MM.1S (cell line): ENCODE data around the gene ADGRL1.

Source experiments
- DNase-seq: peaks from one replicate; pipeline ENCODE4 v3.0.0-alpha.2; 2015
- H2AFZ ChIP-seq: fragments of 300-600 bp; sonication (generic); 2 replicates; pipeline ENCODE4 v1.6.0; 2016; ENCODE audit warnings: antibody characterized with exemption, low read length
- H3F3A ChIP-seq: fragments of 300-600 bp; sonication (generic); 2 replicates; pipeline ENCODE4 v1.6.1; 2016; ENCODE audit warnings: mild to moderate bottlenecking, antibody characterized with exemption, low read length, moderate library complexity, mixed read lengths; ENCODE audit not compliant: insufficient read depth
- H3K27ac ChIP-seq: fragments of 300-600 bp; sonication (generic); 2 replicates; pipeline ENCODE4 v1.5.1; 2016; ENCODE audit warnings: mild to moderate bottlenecking, low read length
- H3K27me3 ChIP-seq: fragments of 300-600 bp; sonication (generic); replicated peaks from 2 replicates; pipeline ENCODE4 v1.6.0; 2016; ENCODE audit warnings: low read length; ENCODE audit not compliant: insufficient read depth
- H3K36me3 ChIP-seq: fragments of 300-600 bp; sonication (generic); replicated peaks from 2 replicates; pipeline ENCODE4 v1.6.1; 2016; ENCODE audit warnings: mild to moderate bottlenecking, low read length, mixed read lengths; ENCODE audit not compliant: insufficient read depth
- H3K4me1 ChIP-seq: fragments of 300-600 bp; sonication (generic); 2 replicates; pipeline ENCODE4 v1.6.1; 2016; ENCODE audit warnings: low read length, mixed read lengths
- H3K4me2 ChIP-seq: fragments of 300-600 bp; sonication (generic); 2 replicates; pipeline ENCODE4 v1.6.0; 2016; ENCODE audit warnings: low read depth, low read length
- H3K4me3 ChIP-seq: fragments of 300-600 bp; sonication (generic); 2 replicates; pipeline ENCODE4 v1.5.1; 2016; ENCODE audit warnings: low read length, mixed read lengths
- H3K79me2 ChIP-seq: fragments of 300-600 bp; sonication (generic); 2 replicates; pipeline ENCODE4 v1.6.1; 2016; ENCODE audit warnings: mixed run types, low read length, mixed read lengths
- H3K9ac ChIP-seq: fragments of 300-600 bp; sonication (generic); 2 replicates; pipeline ENCODE4 v1.6.1; 2016; ENCODE audit warnings: low read length, mixed read lengths
- H3K9me2 ChIP-seq: fragments of 300-600 bp; sonication (generic); replicated peaks from 2 replicates; pipeline ENCODE4 v1.6.1; 2016; ENCODE audit warnings: mild to moderate bottlenecking, low read length, mixed read lengths; ENCODE audit not compliant: insufficient read depth
- H3K9me3 ChIP-seq: fragments of 300-600 bp; sonication (generic); replicated peaks from 2 replicates; pipeline ENCODE4 v1.6.1; 2016; ENCODE audit warnings: mild to moderate bottlenecking, low read length, mixed read lengths; ENCODE audit not compliant: insufficient read depth
- H4K20me1 ChIP-seq: fragments of 300-600 bp; sonication (generic); 2 replicates; pipeline ENCODE4 v1.6.1; 2016; ENCODE audit warnings: mild to moderate bottlenecking, low read length, moderate library complexity, mixed read lengths; ENCODE audit not compliant: insufficient read depth
- EZH2 ChIP-seq: fragments of 300-600 bp; sonication (generic); optimal IDR thresholded peaks from 2 replicates; pipeline ENCODE3; 2017; ENCODE audit warnings: low read depth, mild to moderate bottlenecking, antibody characterized with exemption, low read length, mixed read lengths
- EZH2phosphoT487 ChIP-seq: fragments of 300-600 bp; sonication (generic); IDR thresholded peaks from 2 replicates; pipeline ENCODE4 v1.6.1; 2018; ENCODE audit warnings: antibody characterized with exemption, low read length
- TF ChIP-seq, protein P1 (sequence below): fragments of 300-600 bp; sonication (generic); IDR thresholded peaks from 2 replicates; pipeline ENCODE4 v1.5.1; 2016; ENCODE audit warnings: antibody characterized with exemption, low read length, mixed read lengths

Gene ADGRL1

DNA sequence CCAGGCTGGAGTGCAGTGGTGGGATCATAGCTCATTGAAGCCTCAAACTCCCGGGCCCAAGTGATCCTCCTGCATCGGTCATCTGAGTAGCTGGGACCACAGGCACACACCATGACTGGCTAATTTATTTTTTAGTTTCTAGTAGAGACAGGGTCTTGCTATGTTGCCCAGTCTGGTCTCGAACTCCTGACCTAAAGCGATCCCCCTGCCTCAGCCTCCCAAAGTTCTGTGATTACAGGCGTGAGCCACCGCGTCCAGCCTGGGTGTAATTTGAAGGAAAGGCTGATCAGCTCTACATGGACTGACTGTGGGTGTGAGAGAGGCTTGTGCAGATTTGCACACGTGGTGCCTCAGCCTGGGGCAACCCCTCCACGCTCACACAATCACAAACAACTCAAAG is 31.1 kb downstream of the ADGRL1 start:
- Histone ChIP-seq H3F3A (no peaks in the 10 kb centered on the region), H3K9ac (no peak overlapping the region), H3K36me3 (no peaks in the 10 kb centered on the region), H3K27me3 (peaks cover 82% of the 10 kb centered on the region), H3K4me1 (no peaks in the 10 kb centered on the region), H3K4me2 (no peak overlapping the region), H4K20me1 (no peaks in the 10 kb centered on the region), H3K27ac (no peak overlapping the region), H2AFZ (no peak overlapping the region), H3K79me2 (no peaks in the 10 kb centered on the region), H3K9me2 (no peaks in the 10 kb centered on the region), H3K4me3 (no peak overlapping the region), H3K9me3 (no peaks in the 10 kb centered on the region)
- DNase-seq, result no peak
- TF ChIP-seq EZH2phosphoT487 (no peak), EZH2 (no peak)
- TF ChIP-seq, protein P1, sequence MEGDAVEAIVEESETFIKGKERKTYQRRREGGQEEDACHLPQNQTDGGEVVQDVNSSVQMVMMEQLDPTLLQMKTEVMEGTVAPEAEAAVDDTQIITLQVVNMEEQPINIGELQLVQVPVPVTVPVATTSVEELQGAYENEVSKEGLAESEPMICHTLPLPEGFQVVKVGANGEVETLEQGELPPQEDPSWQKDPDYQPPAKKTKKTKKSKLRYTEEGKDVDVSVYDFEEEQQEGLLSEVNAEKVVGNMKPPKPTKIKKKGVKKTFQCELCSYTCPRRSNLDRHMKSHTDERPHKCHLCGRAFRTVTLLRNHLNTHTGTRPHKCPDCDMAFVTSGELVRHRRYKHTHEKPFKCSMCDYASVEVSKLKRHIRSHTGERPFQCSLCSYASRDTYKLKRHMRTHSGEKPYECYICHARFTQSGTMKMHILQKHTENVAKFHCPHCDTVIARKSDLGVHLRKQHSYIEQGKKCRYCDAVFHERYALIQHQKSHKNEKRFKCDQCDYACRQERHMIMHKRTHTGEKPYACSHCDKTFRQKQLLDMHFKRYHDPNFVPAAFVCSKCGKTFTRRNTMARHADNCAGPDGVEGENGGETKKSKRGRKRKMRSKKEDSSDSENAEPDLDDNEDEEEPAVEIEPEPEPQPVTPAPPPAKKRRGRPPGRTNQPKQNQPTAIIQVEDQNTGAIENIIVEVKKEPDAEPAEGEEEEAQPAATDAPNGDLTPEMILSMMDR, result no peak

GRCh38 chr19:14168993-14169392 is 37.0 kb downstream of the ADGRL1 start:
- Histone ChIP-seq H3K9ac (no peak overlapping the region), H3K9me3 (no peaks in the 10 kb centered on the region), H3K36me3 (no peaks in the 10 kb centered on the region), H3K9me2 (no peaks in the 10 kb centered on the region), H3K4me3 (no peak overlapping the region), H3F3A (no peaks in the 10 kb centered on the region), H3K79me2 (no peaks in the 10 kb centered on the region), H3K4me1 (no peaks in the 10 kb centered on the region), H3K27me3 (peaks cover 97% of the 10 kb centered on the region), H2AFZ (no peak overlapping the region), H3K27ac (no peak overlapping the region), H3K4me2 (no peak overlapping the region), H4K20me1 (no peaks in the 10 kb centered on the region)
- no peak for DNase-seq
- TF ChIP-seq EZH2 (no peak), EZH2phosphoT487 (no peak)
- TF ChIP-seq, protein P1, result no peak

DNA sequence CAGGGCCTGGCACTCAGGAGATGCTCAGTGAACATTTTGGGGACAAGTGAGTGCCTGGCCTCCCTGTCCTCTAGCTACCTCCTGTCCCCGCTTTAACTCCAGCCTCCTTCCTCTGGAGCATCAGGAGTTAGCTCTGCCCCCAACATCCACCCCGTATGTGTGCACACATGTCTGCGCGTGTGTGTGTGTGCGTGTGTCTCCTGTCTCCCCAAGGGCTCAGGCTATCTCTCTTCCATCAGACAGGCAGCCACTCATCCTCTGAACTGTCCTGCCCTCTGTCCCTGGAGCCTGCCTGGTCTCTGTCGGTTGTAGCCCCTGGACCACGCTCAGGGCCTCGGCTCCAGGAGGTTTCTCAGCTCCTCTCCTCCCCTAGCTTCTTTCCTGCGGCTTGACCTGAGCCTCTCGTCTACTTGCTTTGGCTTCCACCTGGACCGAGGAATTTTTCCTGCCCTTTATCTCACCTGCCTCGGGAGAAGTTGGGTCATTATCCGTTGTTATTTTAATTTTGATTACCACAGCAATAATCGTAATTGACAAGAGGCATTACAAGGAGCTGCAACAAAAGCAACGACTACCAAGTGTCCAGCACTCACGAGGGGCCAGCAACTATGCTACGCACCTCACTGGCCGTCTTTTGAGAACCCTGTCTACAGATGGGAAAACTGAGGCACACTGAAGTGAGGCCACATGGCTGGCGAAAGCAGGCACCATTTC is 37.6 kb downstream of the ADGRL1 start:
- Histone ChIP-seq H3K9ac (no peak overlapping the region), H3K27ac (no peak overlapping the region), H2AFZ (no peak overlapping the region), H3K9me3 (no peaks in the 10 kb centered on the region), H3K9me2 (no peaks in the 10 kb centered on the region), H3K27me3 (peaks cover 97% of the 10 kb centered on the region), H3K79me2 (no peaks in the 10 kb centered on the region), H3K4me3 (no peak overlapping the region), H4K20me1 (no peaks in the 10 kb centered on the region), H3K36me3 (no peaks in the 10 kb centered on the region), H3F3A (no peaks in the 10 kb centered on the region), H3K4me1 (no peaks in the 10 kb centered on the region), H3K4me2 (no peak overlapping the region)
- no peak for DNase-seq
- no peak for TF ChIP-seq EZH2phosphoT487
- TF ChIP-seq, protein P1, result no peak
- no peak for TF ChIP-seq EZH2
